ENCODE data around the gene PLIN1.

- TF ChIP-seq CTCF (IDR thresholded peaks at IDR 0.05; ENCODE audit: low read length) (no peak), EZH2 (IDR thresholded peaks at IDR 0.05; ENCODE audit: borderline replicate concordance, low read length) (no peak)
Measured at GRCh38 chr15:89680282-89680873, 1.2 kb upstream of the PLIN1 start.
